RPMI8226 (cell line): ENCODE results near the gene LHPP.

Source experiments
- DNase-seq: peaks from one replicate; pipeline ENCODE4 v3.0.0-alpha.2; 2015

Gene LHPP

GRCh38 chr10:124500757-124501156, 39.1 kb downstream of the LHPP start:
- no peak for DNase-seq

GRCh38 chr10:124504711-124505110, 43.1 kb downstream of the LHPP start:
- DNase-seq: no peak

- DNase-seq: no peak
Measured at GRCh38 chr10:124505279-124505678, 43.7 kb downstream of the LHPP start.

GRCh38 chr10:124508070-124508667, 46.5 kb downstream of the LHPP start:
- peak; percentile 87 for DNase-seq

GRCh38 chr10:124508907-124509454, 47.4 kb downstream of the LHPP start:
- DNase-seq: no peak

DNA sequence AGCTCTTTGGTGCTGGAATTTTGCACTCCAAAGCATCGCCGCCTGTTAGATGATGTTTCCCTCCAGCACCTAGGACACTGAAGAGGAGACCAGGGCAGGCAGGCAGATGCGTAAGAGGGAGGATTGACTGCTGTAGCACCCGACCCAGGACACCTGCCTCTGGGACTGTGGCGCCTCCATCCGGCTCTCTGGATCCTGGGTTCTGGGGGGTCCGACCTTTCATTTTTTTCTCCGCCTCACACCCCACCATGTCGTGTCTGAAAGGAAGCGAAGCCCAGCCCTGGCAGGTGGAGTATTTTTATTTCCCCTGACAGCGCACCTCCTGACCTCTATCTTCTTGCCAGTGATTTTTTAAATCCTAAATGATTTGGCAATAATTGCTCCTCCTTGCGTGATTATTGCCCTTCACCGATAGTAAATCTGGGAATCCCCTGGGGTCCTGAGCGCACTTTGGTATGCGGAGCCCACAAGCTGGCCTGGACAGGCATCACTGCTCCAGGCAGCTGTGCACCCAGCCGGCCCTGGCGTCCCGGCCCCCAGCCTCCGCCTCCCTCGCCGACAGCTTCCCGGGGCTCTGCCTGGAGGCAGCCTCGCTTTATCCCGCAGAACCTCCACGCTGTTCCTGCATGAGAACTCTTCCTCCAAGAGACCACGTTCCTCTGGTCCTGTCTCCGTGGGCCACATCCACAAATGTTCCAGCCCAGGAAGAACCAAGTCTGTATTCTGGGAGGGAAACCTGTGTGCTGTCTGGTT, 48.4 kb downstream of the LHPP start:
- no peak for DNase-seq

GRCh38 chr10:124510759-124511158, 49.1 kb downstream of the LHPP start:
- no peak for DNase-seq

- no peak for DNase-seq
Measured at GRCh38 chr10:124511205-124512039, 49.8 kb downstream of the LHPP start.

- no peak for DNase-seq
Measured at GRCh38 chr10:124512040-124512428, 50.4 kb downstream of the LHPP start.

DNA sequence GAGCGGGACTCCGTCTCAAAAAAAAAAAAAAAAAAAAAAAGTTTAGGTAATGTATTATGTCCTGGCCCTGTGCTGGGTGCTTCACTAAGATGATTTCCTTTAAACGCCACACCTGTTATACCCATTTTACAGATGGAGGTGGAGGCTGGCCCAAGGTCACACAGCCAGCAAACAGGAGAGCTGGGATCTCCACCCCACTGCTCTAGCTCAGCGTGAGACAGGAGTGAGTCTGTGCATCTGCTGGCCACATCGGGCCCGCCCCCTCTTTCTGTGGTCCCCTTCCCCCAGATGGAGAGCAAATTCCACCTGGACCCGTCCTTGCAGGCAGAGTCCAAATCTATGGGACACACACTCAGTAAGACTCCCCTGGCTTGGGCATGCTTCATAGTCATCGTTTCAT, 51.0 kb downstream of the LHPP start:
- DNase-seq: no peak

- no peak for DNase-seq
Measured at GRCh38 chr10:124515244-124515970, 53.8 kb downstream of the LHPP start.

DNA sequence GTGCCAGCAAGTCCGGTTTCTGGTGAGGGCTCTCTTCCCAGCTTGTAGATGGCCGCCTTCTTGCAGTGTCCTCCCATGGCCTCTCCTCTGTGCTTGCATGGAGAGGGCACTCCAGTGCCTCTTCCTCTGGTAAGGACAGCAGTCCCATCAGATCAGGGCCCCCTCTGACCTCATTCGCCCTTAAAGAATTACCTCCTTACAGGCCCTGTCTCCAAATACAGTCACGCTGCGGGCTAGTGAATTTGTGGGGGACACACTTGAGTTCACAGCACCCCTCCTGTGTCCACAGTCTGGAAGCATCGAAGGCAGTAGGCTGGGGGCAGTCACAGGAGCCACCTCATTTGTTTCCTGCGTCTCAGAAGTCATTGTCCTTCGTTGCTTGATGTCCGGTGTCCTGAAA, 54.6 kb downstream of the LHPP start:
- no peak for DNase-seq

GRCh38 chr10:124516746-124517397, 55.2 kb downstream of the LHPP start:
- no peak for DNase-seq

DNA sequence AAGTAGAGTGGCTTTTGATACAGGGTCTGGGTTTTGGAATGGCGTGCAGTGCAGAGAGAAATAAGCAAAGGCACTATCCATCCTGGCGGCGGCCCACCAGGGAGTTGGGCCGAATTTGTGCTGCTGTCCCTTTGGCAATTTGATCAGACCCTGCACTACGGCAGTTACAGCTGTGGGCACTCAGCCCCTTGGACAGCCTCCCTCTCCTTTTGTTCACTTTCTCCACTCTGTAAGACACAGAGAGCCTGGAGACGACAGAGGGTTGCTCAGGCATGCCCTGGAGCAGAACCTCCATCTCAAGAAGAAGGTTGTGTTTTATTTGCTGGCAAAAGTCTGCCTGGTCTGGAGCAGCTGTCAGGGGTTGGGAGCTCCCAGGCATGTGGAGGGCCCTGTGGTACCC, 55.8 kb downstream of the LHPP start:
- DNase-seq: no peak

- DNase-seq: no peak
Measured at GRCh38 chr10:124517931-124518330, 56.3 kb downstream of the LHPP start.

- no peak for DNase-seq
Measured at GRCh38 chr10:124518366-124518765, 56.7 kb downstream of the LHPP start.

- no peak for DNase-seq
Measured at GRCh38 chr10:124520558-124521428, 59.2 kb downstream of the LHPP start.

GRCh38 chr10:124521429-124521871, 59.8 kb downstream of the LHPP start:
- DNase-seq: no peak

- no peak for DNase-seq
Measured at GRCh38 chr10:124522131-124522932, 60.7 kb downstream of the LHPP start.
